Measurements from ENCODE around the gene LRRC51. TPM values are rescaled to one million over a fixed set of nuclear protein-coding genes. Genes with fewer than 3 reads are reported as not detected.

Gene LRRC51, protein sequence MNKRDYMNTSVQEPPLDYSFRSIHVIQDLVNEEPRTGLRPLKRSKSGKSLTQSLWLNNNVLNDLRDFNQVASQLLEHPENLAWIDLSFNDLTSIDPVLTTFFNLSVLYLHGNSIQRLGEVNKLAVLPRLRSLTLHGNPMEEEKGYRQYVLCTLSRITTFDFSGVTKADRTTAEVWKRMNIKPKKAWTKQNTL
- total RNA-seq: 12.9 TPM

- peak; percentile 100 for DNase-seq (ENCODE audit: low spot score)
Measured at GRCh38 chr11:72080326-72081183, at the start of gene LRRC51, which contains the start of gene NUMA1. LRRC51 (plus strand) TSS chr11:72080850; CDS start chr11:72089084, 8,234 bp downstream. NUMA1 (minus strand) TSS chr11:72080542; CDS start chr11:72035943, 44,599 bp downstream.

DNA sequence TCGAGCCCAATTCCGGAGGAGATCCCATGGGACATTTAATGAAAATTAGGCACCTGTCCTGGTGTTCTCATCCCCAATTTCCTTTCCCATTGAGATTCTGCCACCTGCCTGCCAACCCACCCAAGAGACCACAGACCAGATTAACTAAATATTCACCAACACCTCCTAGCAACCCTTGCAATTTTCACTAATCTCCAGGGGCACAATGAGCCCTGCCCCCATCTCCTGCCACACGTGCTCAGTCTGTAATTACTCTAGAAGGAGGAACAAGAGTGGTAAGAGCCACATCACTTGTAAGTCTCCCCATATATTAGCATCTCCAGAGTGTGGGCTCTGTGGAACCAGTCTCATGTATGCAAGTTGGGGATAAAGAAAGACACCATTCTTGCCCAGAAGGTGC lies 44.0 kb upstream of the LRRC51 start:
- no peak for DNase-seq (ENCODE audit: low spot score)

DNA sequence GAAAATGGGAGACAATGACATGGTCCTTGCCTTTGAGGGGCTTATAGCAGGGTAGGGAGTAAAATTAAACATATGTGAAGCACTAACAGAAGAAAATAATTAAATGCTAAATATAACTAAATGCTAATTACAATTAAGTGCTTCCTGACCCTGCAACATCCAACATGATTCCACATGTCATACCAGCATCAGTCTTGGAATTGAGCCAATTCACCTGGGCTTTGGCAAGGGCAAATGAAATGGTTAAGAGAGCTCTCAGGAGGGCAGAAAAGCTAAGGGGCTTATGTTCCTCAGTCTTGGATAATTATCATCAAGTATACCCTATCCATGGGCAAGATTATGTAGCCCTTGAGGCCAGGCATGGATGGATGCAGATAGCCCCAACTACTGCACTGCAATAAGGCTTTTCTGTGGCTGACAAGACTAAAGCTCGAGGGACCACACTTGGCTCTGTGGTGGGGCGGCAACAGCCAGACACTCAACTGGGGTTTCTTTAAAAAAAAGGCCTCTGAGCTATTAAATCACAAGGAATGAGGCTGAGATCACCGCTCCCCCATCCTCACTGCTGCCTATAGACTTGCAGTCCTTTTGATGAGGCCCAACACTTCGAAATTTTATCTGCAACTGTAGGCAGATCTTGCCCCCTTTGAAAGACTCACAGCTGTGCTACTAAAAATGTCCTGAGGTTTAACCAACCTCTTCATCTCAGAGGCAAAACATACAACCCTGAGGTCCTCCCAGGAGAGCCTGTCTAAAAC lies 42.9 kb upstream of the LRRC51 start:
- DNase-seq (ENCODE audit: low spot score): no peak

- peak; percentile 54 for DNase-seq (ENCODE audit: low spot score)
Measured at GRCh38 chr11:72038491-72038890, 42.2 kb upstream of the LRRC51 start.

GRCh38 chr11:72039031-72039855 lies 41.4 kb upstream of the LRRC51 start:
- peak; percentile 45 for DNase-seq (ENCODE audit: low spot score)

- no peak for DNase-seq (ENCODE audit: low spot score)
Measured at GRCh38 chr11:72039856-72040401, 40.7 kb upstream of the LRRC51 start.

DNA sequence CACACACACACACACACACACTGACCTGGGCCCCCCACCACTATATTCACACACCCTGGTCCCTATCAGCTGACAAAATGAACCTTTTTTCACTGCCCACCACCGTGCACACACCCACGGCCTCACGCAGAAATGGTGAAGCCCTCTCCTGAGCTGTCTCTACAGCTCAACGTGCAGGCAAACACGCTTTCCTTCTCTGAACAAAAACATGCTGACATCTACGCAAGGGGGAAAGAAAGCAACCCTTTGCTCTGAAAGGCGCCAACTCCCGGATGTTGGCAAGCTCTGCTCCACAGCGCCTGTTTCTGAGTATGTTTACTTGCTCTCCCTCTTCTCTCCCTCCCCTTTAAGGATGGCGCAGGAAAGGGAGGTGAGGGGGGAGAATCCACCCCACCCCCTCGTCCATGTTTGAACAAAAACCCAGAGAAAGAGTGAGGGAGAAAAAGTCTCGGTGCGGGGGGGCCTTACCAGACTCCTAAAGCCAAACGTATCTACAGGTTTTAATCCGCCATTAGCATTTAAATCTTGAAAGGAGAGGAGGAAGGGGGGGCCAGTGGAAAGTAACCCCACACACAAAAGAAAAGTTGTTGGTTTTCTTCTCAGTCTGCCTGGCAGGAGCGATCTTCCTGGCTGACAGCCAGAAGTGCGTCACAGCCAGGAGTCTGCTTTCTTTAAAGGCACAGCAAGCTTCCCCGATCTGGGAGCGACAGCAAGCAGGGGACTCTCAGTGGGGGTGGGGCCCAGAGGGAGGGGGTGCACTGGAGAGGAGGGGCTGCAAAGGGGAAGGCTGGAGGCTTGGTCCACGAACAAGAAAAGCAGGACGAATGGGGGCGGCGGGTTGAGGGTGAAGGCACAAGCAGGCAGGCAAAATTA lies 39.9 kb upstream of the LRRC51 start:
- peak; percentile 96 for DNase-seq (ENCODE audit: low spot score)

GRCh38 chr11:72041364-72042063 lies 39.1 kb upstream of the LRRC51 start:
- DNase-seq (ENCODE audit: low spot score): peak; percentile 79

DNA sequence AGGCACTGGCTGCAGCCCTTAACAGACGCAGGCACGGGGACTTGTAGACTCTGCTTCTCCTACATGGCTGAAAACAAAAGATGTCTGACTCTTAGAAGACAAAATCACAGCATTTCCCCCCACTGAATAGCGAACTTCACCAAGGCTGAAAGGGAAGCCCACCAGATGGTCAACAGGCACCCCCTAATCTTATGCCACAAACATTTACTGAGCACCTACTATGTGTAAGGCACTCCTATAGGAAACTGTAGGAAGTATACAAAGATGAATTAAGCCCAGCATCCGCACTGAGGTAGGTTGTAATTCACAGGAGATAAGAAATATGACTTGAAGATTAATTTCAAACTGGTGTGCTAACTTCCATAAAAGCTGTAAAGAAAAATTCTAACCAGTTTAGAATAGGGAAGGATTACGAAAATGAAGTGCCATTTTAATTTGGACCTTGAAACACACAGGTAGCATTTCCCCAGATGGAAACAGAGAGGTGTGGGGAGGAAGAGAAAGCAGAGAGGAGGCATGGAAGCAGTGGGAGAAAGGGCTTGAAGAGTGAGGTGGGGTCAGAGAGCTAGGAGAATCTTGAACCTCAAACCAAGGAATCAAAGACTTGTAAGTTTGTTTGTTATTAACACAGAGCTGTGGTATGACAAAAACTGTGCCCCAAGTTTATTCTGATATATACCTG lies 38.4 kb upstream of the LRRC51 start:
- no peak for DNase-seq (ENCODE audit: low spot score)

DNA sequence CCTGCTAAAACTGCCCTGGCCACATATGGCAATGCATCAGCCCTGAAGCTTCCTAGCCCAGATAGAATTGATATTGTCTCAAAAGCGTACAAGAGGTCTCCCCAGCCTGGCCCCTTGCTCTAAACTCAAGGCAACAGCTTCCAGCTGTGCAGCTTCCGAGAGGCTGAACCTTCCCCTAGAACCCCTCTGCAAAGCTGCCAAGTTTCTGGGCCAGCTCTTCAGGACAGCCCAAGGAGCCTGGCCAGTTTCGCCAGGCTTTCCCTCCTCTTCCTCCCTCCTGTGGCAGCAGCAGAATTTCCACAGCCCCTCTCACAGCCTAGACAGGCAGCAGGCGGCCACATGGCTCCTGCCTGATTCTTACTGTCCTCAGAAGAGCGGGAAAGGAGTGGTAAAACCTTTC lies 34.8 kb upstream of the LRRC51 start:
- DNase-seq (ENCODE audit: low spot score): no peak

DNA sequence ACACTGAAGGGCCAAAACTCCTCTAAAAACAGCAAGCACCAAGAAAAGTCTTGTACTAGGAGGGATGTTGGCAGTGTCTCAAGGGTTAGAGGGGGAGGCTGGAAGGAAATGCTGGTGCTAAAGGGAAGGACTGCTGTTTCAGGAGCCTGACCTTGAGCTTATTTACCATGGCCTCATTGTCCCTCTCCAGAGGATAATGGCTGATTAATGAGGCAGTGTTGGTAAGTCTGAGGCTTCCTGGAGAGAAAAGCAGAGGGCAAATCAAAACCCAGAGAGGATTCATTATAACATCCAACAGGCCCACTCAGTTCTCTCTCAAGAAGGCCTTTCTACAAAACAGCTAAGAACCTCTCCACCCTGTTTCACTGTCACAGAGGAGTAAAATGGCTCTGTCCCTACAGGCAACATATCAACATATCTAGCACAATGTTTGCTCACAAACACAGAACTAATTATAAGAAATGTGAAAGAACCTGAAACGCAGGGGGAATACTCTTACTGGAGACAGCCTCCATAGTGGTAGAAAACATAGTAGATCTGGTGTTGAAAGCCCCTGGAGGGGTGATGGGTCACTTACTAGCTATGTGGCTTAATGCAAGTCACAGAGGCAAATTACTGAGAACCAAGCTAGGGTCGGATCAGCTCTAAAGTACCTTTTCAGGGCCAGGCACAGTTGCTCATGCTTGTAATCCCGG lies 31.7 kb upstream of the LRRC51 start:
- DNase-seq (ENCODE audit: low spot score): no peak

DNA sequence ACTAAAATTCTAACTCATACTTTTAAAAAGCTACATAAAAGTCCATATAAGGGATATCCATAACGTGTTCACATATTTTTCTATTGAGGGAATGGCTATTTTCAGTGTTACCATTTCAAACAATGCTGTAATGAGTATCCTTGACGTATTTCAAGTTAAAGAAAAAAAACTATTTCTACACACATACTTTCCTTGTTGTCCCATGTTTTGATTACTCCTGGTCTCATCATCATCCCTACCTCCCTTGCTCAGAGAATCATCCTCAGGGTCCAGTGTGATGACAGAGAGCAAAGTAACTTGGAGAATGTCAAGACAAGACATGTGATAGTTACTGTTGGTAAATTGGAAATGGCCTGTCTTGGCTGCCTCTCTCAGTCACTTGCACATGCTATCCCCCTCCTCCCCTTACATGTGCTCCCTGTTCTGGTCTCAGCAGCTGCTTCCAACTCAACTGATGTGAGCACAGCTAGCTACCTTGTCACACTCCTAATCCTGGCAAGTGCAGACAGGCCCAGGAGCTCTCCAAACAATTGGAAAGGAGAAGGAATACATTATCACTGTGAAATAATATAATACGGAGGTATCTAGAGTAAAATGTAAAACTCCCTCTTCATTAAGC lies 22.1 kb upstream of the LRRC51 start:
- DNase-seq (ENCODE audit: low spot score): no peak

- DNase-seq (ENCODE audit: low spot score): no peak
Measured at GRCh38 chr11:72061739-72062396, 18.8 kb upstream of the LRRC51 start.

DNA sequence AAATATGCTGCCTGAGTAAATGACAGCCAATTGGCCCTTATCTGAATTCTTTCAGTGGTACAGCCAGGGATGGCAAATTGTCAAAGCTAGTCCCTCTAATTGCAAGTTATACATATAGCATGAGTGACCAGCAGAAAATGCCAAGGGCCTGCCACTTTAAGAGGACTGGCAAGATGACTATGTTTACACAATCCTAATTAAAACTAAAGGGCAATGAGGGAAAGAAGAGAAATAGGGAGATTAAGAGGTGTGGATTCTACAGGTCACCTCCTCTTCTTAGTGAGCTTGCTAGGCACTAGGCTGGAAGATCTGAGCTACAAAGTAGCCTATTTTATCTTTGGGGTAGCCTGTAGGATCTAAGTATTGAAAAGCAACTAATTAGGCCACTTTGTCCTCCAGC lies 13.8 kb upstream of the LRRC51 start:
- DNase-seq (ENCODE audit: low spot score): no peak

- DNase-seq (ENCODE audit: low spot score): no peak
Measured at GRCh38 chr11:72067266-72067665, 13.4 kb upstream of the LRRC51 start.

GRCh38 chr11:72067676-72068075 lies 13.0 kb upstream of the LRRC51 start:
- DNase-seq (ENCODE audit: low spot score): no peak

DNA sequence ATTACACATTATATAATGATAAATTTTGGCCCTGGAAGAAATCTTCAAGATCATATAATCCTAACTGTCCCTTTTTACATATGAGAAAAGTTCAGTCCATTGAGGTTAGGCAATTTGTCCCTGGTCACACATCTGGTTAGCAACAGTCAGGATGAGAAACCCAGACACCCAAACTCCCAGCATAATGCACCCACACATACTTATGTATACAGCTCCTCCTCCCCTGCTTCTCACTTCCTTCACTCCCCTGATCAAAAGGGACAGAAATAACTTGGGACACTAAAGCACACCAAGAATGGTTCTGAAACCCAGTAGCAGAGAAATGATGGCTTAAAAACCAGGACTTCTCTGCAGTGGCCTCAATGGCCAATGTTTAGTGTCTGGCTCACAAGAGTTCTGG lies 11.4 kb upstream of the LRRC51 start:
- no peak for DNase-seq (ENCODE audit: low spot score)

Data from mucosa of gallbladder (tissue), 1 donor.